IPS-20b (cell line): ENCODE data around the gene GATAD2A.

ENCODE experiments used
- H3K27ac ChIP-seq: one replicate; pipeline ENCODE4 v1.5.1; 2013; ENCODE audit warnings: low read length
- H3K27me3 ChIP-seq: 2 replicates; pipeline ENCODE4 v1.6.1; 2013; ENCODE audit warnings: mild to moderate bottlenecking, low read length, inconsistent platforms; ENCODE audit not compliant: insufficient read depth
- H3K36me3 ChIP-seq: 2 replicates; pipeline ENCODE4 v1.6.1; 2013; ENCODE audit warnings: low read depth, mild to moderate bottlenecking, inconsistent platforms, low read length, moderate library complexity; ENCODE audit not compliant: insufficient read depth
- H3K4me1 ChIP-seq: 2 replicates; pipeline ENCODE4 v1.6.1; 2013; ENCODE audit warnings: mild to moderate bottlenecking, control low read depth, inconsistent platforms, low read length, moderate library complexity; ENCODE audit not compliant: insufficient read depth
- H3K4me3 ChIP-seq: 2 replicates; pipeline ENCODE4 v1.5.1; 2013; ENCODE audit warnings: mild to moderate bottlenecking, low read length, inconsistent platforms
- H3K9ac ChIP-seq: 2 replicates; pipeline ENCODE4 v1.6.1; 2013; ENCODE audit warnings: low read depth, mild to moderate bottlenecking, inconsistent platforms, low read length, moderate library complexity
- H3K9me3 ChIP-seq: 2 replicates; pipeline ENCODE4 v1.6.1; 2013; ENCODE audit warnings: mild to moderate bottlenecking, low read depth, low read length, inconsistent platforms; ENCODE audit not compliant: insufficient read depth

Gene GATAD2A

GRCh38 chr19:19554074-19555023 lies 148.9 kb downstream of the GATAD2A start:
- Histone ChIP-seq H3K9ac (no peak overlapping the region), H3K4me1 (no peaks in the 10 kb centered on the region), H3K4me3 (no peak overlapping the region), H3K27me3 (no peaks in the 10 kb centered on the region), H3K36me3 (no peaks in the 10 kb centered on the region), H3K27ac (no peak overlapping the region), H3K9me3 (no peaks in the 10 kb centered on the region)

GRCh38 chr19:19558055-19558454 lies 152.6 kb downstream of the GATAD2A start:
- Histone ChIP-seq H3K9me3 (no peaks in the 10 kb centered on the region), H3K36me3 (no peaks in the 10 kb centered on the region), H3K9ac (no peak overlapping the region), H3K4me3 (no peak overlapping the region), H3K27me3 (no peaks in the 10 kb centered on the region), H3K27ac (no peak overlapping the region), H3K4me1 (no peaks in the 10 kb centered on the region)
